Lower leg skin (tissue), 3 donors: Measurements from ENCODE around the gene STK24.

Source experiments
- POLR2A ChIP-seq, 2 donors: fragments of 450-650 bp; IDR thresholded peaks; one replicate each; pipeline ENCODE4 v1.6.1; 2016 to 2017; ENCODE audit warnings: antibody characterized with exemption in 2 of 2, mild to moderate bottlenecking in 1 of 2, moderate library complexity in 1 of 2
- TF ChIP-seq, protein P1 (sequence below), 3 donors: fragments of 450-650 bp; IDR thresholded peaks; one replicate each; pipeline ENCODE4 v1.5.1; 2016; ENCODE audit warnings: antibody characterized with exemption in 3 of 3, mild to moderate bottlenecking in 3 of 3, moderate library complexity in 2 of 3

DNA sequence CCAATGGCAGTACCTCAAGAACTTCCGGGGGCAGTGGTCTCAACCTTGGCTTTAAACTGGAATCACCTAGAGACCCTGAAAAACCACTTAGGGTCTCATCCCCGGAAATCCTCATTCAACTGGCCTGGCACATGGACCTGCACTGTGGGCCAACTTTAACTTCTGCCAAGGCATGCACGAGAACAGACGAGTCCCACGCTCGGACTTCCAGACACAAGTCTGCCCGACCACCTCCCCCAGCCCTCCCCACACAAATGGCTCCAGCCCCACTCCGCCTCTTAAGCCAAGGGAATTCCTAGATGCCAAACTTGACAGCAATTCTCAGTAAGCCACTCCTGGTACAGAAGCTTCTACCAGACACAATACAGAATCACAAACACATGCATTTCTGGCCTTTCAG, 114.0 kb downstream of the STK24 start:
- TF ChIP-seq, protein P1, sequence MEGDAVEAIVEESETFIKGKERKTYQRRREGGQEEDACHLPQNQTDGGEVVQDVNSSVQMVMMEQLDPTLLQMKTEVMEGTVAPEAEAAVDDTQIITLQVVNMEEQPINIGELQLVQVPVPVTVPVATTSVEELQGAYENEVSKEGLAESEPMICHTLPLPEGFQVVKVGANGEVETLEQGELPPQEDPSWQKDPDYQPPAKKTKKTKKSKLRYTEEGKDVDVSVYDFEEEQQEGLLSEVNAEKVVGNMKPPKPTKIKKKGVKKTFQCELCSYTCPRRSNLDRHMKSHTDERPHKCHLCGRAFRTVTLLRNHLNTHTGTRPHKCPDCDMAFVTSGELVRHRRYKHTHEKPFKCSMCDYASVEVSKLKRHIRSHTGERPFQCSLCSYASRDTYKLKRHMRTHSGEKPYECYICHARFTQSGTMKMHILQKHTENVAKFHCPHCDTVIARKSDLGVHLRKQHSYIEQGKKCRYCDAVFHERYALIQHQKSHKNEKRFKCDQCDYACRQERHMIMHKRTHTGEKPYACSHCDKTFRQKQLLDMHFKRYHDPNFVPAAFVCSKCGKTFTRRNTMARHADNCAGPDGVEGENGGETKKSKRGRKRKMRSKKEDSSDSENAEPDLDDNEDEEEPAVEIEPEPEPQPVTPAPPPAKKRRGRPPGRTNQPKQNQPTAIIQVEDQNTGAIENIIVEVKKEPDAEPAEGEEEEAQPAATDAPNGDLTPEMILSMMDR (IDR thresholded peaks at IDR 0.05): no peak
- TF ChIP-seq POLR2A (IDR thresholded peaks at IDR 0.05): no peak
